Stomach (tissue), 9 donors: ENCODE results near the gene KCNH1. TPM values are rescaled to one million over a fixed set of nuclear protein-coding genes. Genes with fewer than 3 reads are reported as not detected.

Source experiments
- DNase-seq, 2 donors: peaks; one replicate each; pipeline versions ENCODE4 v3.0.0 to v3.0.0-alpha.2; 2013 to 2019
- H3K27ac ChIP-seq, 5 donors: fragments of 200-600 bp in 4 of 5; sonication (generic) in 4 of 5; one replicate each; pipeline ENCODE4 v1.5.1; 2013 to 2019; ENCODE audit warnings: mild to moderate bottlenecking in 1 of 5, moderate library complexity in 1 of 5
- H3K27me3 ChIP-seq, 3 donors: fragments of 200-600 bp; sonication (generic); one replicate each; pipeline ENCODE4 v1.5.1; 2017 to 2019; ENCODE audit warnings: mixed run types in 1 of 3
- H3K36me3 ChIP-seq, 4 donors: fragments of 200-600 bp; sonication (generic); 1 replicate in 3 of 4; 2 replicates in 1 of 4; pipeline ENCODE4 v1.5.1; 2016 to 2019
- H3K4me1 ChIP-seq, 4 donors: fragments of 200-600 bp; sonication (generic); one replicate each; pipeline ENCODE4 v1.5.1; 2016 to 2019
- H3K4me3 ChIP-seq, 4 donors: fragments of 200-600 bp; sonication (generic) in 3 of 4; one replicate each; pipeline ENCODE4 v1.5.1; 2016 to 2019; ENCODE audit warnings: mild to moderate bottlenecking in 1 of 4
- H3K9me3 ChIP-seq, 4 donors: fragments of 200-600 bp; sonication (generic); one replicate each; pipeline ENCODE4 v1.5.1; 2016 to 2019
- CTCF ChIP-seq, 7 experiments: fragments of 450-650 bp in 4 of 7; fragments of 200-600 bp in 3 of 7; sonication (generic) in 3 of 7; IDR thresholded peaks; one replicate each; pipeline ENCODE4 v1.5.1; 2016 to 2019; ENCODE audit warnings: antibody characterized with exemption in 7 of 7, control low read depth in 2 of 7, mild to moderate bottlenecking in 1 of 7
- EP300 ChIP-seq: sonication (generic); formaldehyde crosslinking; IDR thresholded peaks from one replicate; pipeline ENCODE4 v1.6.1; 2017; ENCODE audit warnings: antibody characterized with exemption
- POLR2A ChIP-seq, 4 donors: fragments of 450-650 bp; IDR thresholded peaks; one replicate each; pipeline ENCODE4 v1.6.1; 2016; ENCODE audit warnings: antibody characterized with exemption in 4 of 4, control low read depth in 2 of 4, mild to moderate bottlenecking in 1 of 4, moderate library complexity in 1 of 4
- POLR2AphosphoS5 ChIP-seq, 3 donors: sonication (generic); formaldehyde crosslinking; IDR thresholded peaks; one replicate each; pipeline ENCODE4 v1.6.1; 2016; ENCODE audit warnings: antibody characterized with exemption in 3 of 3
- WGBS, 5 donors: extraction: QIAGEN DNeasy Blood & Tissue Kit in 3 of 5; methylation state at CpG; one replicate each; pipeline versions ENCODE4 v1.1.5 to v1.1.7; 2013 to 2018; 5-methylcytosine and 5-hydroxymethylcytosine counted together
- intact Hi-C: fragments of 100-400 bp; cut with DNase I; formaldehyde crosslinking; loops from one replicate; pipeline ENCODE4 v1.15.1; 2023; ENCODE audit warnings: low total_unique reads
- polyA plus RNA-seq, 3 donors: library from polyadenylated mRNA; stranded (reverse); fragments of 200-250 nt; gene quantifications; one replicate each; pipeline ENCODE4 v1.2.3, GENCODE V29; 2013
- total RNA-seq, 5 donors: library from RNA; depleted of rRNA; stranded (reverse); fragments of >200 nt; gene quantifications; one replicate each; pipeline versions ENCODE4 v1.1.0 to v1.2.3, GENCODE V29; 2014 to 2016
- donor health status: healthy with polysubstance abuse.
- donor health status: Bipolar disorder and iron deficiency.
- donor health status: healthy.

The KCNH1 gene
- total and polyA plus RNA-seq, 8 donors, result 0.10 to 6.8 (median 3.2) TPM; not detected in 1

GRCh38 chr1:210800301-210800700 lies 333.6 kb downstream of the KCNH1 start:
- peaks cover 0 to 7% (median 0%) of the 10 kb centered on the region in 3 donors for H3K27me3 ChIP-seq
- H3K27ac ChIP-seq, result no peak overlapping the region
- no peaks in the 10 kb centered on the region for H3K36me3 ChIP-seq
- WGBS, 5 donors, result 53 to 88% (median 79%) methylated on average over 4 of the region's 4 CpGs
- no peak for TF ChIP-seq POLR2A (IDR thresholded peaks at IDR 0.05)
- TF ChIP-seq POLR2AphosphoS5 (IDR thresholded peaks at IDR 0.05), result no peak
- TF ChIP-seq CTCF (IDR thresholded peaks at IDR 0.05), result no peak
- TF ChIP-seq EP300, result no peak
- intact Hi-C loops, result no loop called here
- no peak overlapping the region for H3K4me3 ChIP-seq
- no peaks in the 10 kb centered on the region for H3K9me3 ChIP-seq
- DNase-seq, result no peak
- H3K4me1 ChIP-seq, result no peaks in the 10 kb centered on the region

DNA sequence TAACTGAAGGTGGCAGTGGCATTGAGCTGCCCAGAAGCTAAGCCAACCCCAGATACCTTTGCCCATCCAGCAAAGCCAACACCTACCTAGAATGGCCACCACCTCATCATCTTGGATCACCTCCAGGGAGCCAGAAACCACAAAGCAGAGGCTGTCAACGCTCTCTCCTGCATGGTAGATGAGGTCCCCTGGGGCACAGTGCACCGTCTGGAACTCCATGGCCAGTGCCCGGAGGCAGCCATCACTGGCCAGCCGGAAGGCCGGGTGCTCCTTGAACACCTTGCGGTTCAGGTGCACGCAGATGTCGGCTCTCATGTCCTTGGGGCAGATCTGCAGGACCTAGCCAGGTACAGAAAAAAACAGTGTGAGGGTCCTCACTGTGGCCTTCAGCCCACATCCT lies 336.5 kb downstream of the KCNH1 start:
- no peaks in the 10 kb centered on the region for H3K9me3 ChIP-seq
- no peaks in the 10 kb centered on the region for H3K36me3 ChIP-seq
- DNase-seq, result no peak
- H3K27ac ChIP-seq, result no peak overlapping the region
- H3K27me3 ChIP-seq, result peaks cover 0 to 7% (median 0%) of the 10 kb centered on the region in 3 donors
- intact Hi-C loops, result no loop called here
- no peaks in the 10 kb centered on the region for H3K4me1 ChIP-seq
- no peak for TF ChIP-seq CTCF (IDR thresholded peaks at IDR 0.05)
- TF ChIP-seq POLR2A (IDR thresholded peaks at IDR 0.05), result no peak
- TF ChIP-seq POLR2AphosphoS5 (IDR thresholded peaks at IDR 0.05), result no peak
- TF ChIP-seq EP300, result no peak
- 91 to 100% (median 92%) methylated on average over 2 to 8 of the region's 8 CpGs for WGBS, 5 donors
- H3K4me3 ChIP-seq, result no peak overlapping the region

- Histone ChIP-seq H3K36me3 (no peaks in the 10 kb centered on the region), H3K4me3 (no peak overlapping the region), H3K4me1 (no peaks in the 10 kb centered on the region), H3K27me3 (peaks cover 0 to 7% (median 0%) of the 10 kb centered on the region in 3 donors), H3K27ac (no peak overlapping the region), H3K9me3 (no peaks in the 10 kb centered on the region)
- intact Hi-C loops, result no loop called here
- no peak for DNase-seq
- WGBS, 5 donors, result 86 to 95% (median 91%) methylated on average over 5 of the region's 5 CpGs
- no peak for TF ChIP-seq CTCF (IDR thresholded peaks at IDR 0.05)
- TF ChIP-seq POLR2A (IDR thresholded peaks at IDR 0.05), result no peak
- no peak for TF ChIP-seq POLR2AphosphoS5 (IDR thresholded peaks at IDR 0.05)
- no peak for TF ChIP-seq EP300
Observed at GRCh38 chr1:210796421-210796820, 337.5 kb downstream of the KCNH1 start.

DNA sequence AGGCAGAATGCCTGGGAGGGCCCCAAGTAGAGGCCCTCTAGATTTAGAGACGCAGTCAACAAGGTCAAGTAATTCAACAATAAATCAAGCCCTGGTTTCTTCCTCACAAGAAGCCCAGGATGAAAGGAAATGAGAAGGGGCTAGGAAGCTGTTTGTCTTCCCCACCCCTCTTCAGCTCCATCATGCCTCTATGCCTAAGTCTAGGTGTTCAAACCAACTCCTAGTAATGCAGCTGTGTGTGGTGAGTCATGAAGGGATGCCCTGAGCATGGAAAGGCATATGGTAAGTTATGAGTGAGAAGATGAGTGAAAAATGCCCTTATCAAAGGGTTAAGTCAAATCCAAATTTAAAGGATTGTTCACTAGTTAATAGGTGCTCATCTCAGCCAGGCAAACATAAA lies 339.5 kb downstream of the KCNH1 start:
- Histone ChIP-seq H3K4me3 (no peak overlapping the region), H3K9me3 (no peaks in the 10 kb centered on the region), H3K36me3 (no peaks in the 10 kb centered on the region), H3K4me1 (no peaks in the 10 kb centered on the region), H3K27me3 (peaks cover 0 to 7% (median 0%) of the 10 kb centered on the region in 3 donors), H3K27ac (no peak overlapping the region)
- no peak for DNase-seq
- intact Hi-C loops, result no loop called here
- 81 to 100% (median 93%) methylated on average over 1 of the region's 1 CpG for WGBS, 5 donors
- TF ChIP-seq CTCF (IDR thresholded peaks at IDR 0.05) (no peak), EP300 (no peak), POLR2A (IDR thresholded peaks at IDR 0.05) (no peak), POLR2AphosphoS5 (IDR thresholded peaks at IDR 0.05) (no peak)
